HFFc6 (cell line): ENCODE measurements around the gene ASPHD2. TPM values are rescaled to one million over a fixed set of nuclear protein-coding genes. Genes with fewer than 3 reads are reported as not detected.

Experiments used
- DNase-seq: peaks from one replicate; pipeline ENCODE4 v3.0.0-alpha.2; 2018
- H3K27ac Mint-ChIP-seq: 2 replicates; pipeline ENCODE4 v1.8.0; 2020; ENCODE audit warnings: mild to moderate bottlenecking, mixed read lengths
- H3K27me3 Mint-ChIP-seq: 2 replicates; pipeline ENCODE4 v1.8.0; 2021; ENCODE audit warnings: mild to moderate bottlenecking, moderate library complexity, mixed read lengths; ENCODE audit not compliant: insufficient read depth
- H3K36me3 Mint-ChIP-seq: 2 replicates; pipeline ENCODE4 v1.8.0; 2021; ENCODE audit warnings: low read depth, mixed read lengths
- H3K4me1 Mint-ChIP-seq: 2 replicates; pipeline ENCODE4 v1.8.0; 2020; ENCODE audit warnings: low read depth, mixed read lengths
- H3K4me3 Mint-ChIP-seq: 2 replicates; pipeline ENCODE4 v1.8.0; 2020; ENCODE audit warnings: mild to moderate bottlenecking, moderate library complexity, mixed read lengths
- H3K9me3 Mint-ChIP-seq: 2 replicates; pipeline ENCODE4 v1.8.0; 2020; ENCODE audit warnings: mild to moderate bottlenecking, mixed read lengths
- CTCF ChIP-seq: fragments of 200-600 bp; sonication (generic); IDR thresholded peaks from 2 replicates; pipeline ENCODE4 v1.5.0; 2021; ENCODE audit warnings: antibody characterized with exemption, mild to moderate bottlenecking
- total RNA-seq, 6 experiments: library from RNA; stranded (reverse); fragmentation: NEBNext Ultra II Directional; extraction: Animal tissue kit (Norgen Biotek cat#: 25700); gene quantifications; 2 replicates in 1 of 6; 3 replicates in 5 of 6; pipeline ENCODE4 v1.2.3, GENCODE V29; 2021

Gene ASPHD2
- total RNA-seq, 6 experiments from 2014 or later = 0.85 to 2.3 (median 1.3) TPM

DNA sequence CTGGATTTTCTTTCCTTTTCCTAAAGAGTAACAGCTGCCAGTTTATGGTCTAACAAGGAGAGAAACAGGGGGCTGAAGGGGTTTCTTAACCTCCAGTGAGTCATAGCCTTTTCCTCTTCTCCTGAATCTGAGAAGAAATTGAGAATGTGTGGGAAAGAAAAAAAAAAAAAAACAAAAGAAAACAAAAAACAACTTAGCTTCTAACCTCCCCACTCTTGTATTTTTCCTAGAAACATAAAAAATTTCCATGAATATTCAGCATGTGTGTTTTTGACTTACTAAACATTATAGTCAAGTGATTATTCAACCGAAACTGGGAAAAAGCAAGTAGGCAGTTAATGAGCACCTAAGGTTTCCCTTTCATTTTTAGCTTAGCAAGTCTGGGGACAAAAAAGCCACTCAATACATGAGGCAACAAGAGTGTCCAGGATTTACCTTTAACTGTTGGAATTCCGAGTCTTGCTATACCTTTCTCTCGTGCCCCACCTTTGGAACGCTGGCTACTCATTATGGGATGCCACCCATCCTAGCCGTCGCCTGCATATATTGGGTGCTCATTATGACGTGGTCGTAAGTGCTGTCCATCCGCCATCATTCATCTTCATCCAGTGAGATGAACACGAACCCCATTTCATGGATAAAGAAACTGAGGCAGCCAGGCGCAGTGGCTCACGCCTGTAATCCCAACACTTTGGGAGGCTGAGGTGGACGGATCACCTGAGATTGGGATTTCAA, 2.4 kb downstream of the ASPHD2 start:
- no peak for TF ChIP-seq CTCF
- H3K27me3 Mint-ChIP-seq = peaks cover 2% of the 10 kb centered on the region
- H3K4me3 Mint-ChIP-seq = no peak overlapping the region
- peaks cover 17% of the 10 kb centered on the region for H3K4me1 Mint-ChIP-seq
- no peak overlapping the region for H3K27ac Mint-ChIP-seq
- H3K9me3 Mint-ChIP-seq = no peaks in the 10 kb centered on the region
- no peak for DNase-seq
- H3K36me3 Mint-ChIP-seq = no peaks in the 10 kb centered on the region

DNA sequence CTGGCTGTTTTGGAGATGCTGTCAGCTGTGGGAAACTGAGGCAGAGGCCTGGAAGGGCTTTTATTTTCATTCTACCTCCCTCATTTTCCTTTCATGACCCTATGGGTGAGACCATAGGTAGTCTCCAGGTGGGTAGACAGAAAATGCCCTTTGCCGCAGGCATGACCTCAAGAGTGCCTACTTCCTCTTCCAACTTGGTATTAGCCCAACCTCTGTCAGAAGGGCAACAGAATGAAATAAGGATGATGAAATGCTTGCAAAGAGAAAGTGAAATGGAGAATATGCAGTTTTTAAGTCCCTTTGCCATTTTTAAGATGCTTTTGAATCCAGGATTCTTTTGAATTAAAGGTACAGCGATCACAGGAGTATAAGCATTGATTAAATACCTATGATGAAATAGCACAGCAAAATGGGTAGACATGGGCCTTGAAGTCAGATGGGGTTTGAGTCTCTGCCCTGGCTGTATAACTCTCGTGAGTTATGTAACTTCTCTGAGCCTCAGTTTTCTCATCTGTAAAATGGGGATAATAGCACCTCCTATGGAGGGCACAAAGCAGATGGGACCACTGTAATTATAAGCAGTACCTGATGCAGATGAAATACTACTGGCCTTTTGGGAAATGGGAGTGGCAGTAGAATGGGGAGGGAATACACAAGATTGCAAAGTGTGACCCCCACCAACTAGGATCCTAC, 3.7 kb downstream of the ASPHD2 start:
- DNase-seq = no peak
- no peak overlapping the region for H3K4me3 Mint-ChIP-seq

DNA sequence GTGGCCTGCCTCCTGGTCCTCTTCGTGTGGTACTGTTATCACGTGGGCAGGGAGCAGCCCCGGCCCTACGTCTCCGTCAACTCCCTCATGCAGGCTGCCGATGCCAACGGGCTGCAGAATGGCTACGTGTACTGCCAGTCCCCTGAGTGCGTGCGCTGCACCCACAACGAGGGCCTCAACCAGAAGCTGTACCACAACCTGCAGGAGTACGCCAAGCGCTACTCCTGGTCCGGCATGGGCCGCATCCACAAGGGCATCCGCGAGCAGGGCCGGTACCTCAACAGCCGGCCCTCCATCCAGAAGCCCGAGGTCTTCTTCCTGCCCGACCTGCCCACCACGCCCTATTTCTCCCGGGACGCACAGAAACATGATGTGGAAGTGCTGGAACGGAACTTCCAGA, 4.7 kb downstream of the ASPHD2 start:
- no peak for DNase-seq
- H3K4me3 Mint-ChIP-seq = no peak overlapping the region
- H3K4me1 Mint-ChIP-seq = peaks cover 19% of the 10 kb centered on the region
- H3K36me3 Mint-ChIP-seq = no peaks in the 10 kb centered on the region
- no peaks in the 10 kb centered on the region; the same call in none of the 2 replicates for H3K27me3 Mint-ChIP-seq
- no peak overlapping the region for H3K27ac Mint-ChIP-seq
- H3K9me3 Mint-ChIP-seq = no peaks in the 10 kb centered on the region
- TF ChIP-seq CTCF = no peak

More for the DNA sequence above, 3.7 kb downstream of the ASPHD2 start:
- Mint-ChIP-seq H3K27ac (no peak overlapping the region), H3K27me3 (peaks cover under 1% of the 10 kb centered on the region), H3K9me3 (no peaks in the 10 kb centered on the region), H3K4me1 (peaks cover 17% of the 10 kb centered on the region), H3K36me3 (no peaks in the 10 kb centered on the region)
- TF ChIP-seq CTCF = no peak

GRCh38 chr22:26435327-26436093, 6.5 kb downstream of the ASPHD2 start:
- no peak for TF ChIP-seq CTCF
- H3K27me3 Mint-ChIP-seq = no peaks in the 10 kb centered on the region; the same call in none of the 2 replicates
- H3K9me3 Mint-ChIP-seq = no peaks in the 10 kb centered on the region

DNA sequence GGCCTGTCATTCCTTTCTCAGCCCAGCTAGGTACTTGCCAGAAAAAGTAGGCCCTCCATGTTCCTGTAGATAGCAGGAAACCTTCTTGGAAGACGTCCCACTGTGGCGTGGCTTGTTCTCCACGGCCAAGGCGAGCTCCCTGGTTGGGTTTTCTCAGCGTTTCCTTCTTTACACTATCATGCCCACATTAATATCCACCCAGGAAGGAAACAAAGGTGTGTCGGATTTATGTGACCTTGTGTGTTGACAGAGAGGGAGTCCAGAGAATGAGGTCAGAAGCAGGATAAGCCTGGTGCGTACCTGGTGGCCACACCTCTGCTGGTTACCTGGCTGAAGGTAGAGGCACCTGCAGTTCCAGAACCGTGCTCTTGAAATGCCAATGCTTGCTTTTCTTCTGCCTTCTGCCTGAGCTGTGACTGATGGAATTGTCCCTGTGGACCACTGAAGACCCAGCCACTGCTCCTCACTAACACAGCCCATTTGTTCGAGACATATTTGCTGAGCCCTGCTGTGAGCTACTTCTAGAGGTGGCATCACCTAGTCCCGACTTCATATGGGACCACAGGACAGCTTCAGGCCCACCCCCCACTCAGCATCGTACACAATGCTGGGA, 7.9 kb downstream of the ASPHD2 start:
- Mint-ChIP-seq H3K4me3 (no peak overlapping the region), H3K9me3 (no peaks in the 10 kb centered on the region), H3K27me3 (no peaks in the 10 kb centered on the region; the same call in none of the 2 replicates), H3K4me1 (peaks cover 6% of the 10 kb centered on the region; the same call in 1 of the 2 replicates), H3K27ac (no peak overlapping the region), H3K36me3 (no peaks in the 10 kb centered on the region)
- no peak for TF ChIP-seq CTCF
- DNase-seq = no peak

More at GRCh38 chr22:26435327-26436093, 6.5 kb downstream of the ASPHD2 start:
- Mint-ChIP-seq H3K4me1 (peaks cover 14% of the 10 kb centered on the region), H3K36me3 (no peaks in the 10 kb centered on the region), H3K4me3 (no peak overlapping the region), H3K27ac (no peak overlapping the region)
- no peak for DNase-seq
